Lung (tissue), 12 donors: ENCODE measurements around the gene PRKACB. TPM values are rescaled to one million over a fixed set of nuclear protein-coding genes. Genes with fewer than 3 reads are reported as not detected.

Source experiments
- ATAC-seq: fragments of 200-7000 bp; cut with Tn5 transposase; one replicate; pipeline ENCODE4 v1.9.1; 2020; ENCODE audit warnings: moderate number of reproducible peaks; ENCODE audit not compliant: insufficient read depth, low FRiP score
- DNase-seq, 3 donors: peaks; one replicate each; pipeline ENCODE4 v3.0.0-alpha.2; 2013 to 2017
- H3K27ac ChIP-seq, 2 donors: one replicate each; pipeline ENCODE4 v1.5.1; 2013; ENCODE audit warnings: mild to moderate bottlenecking in 2 of 2, moderate library complexity in 2 of 2, control low read depth in 1 of 2, inconsistent platforms in 1 of 2, low read depth in 1 of 2, low read length in 1 of 2
- H3K27me3 ChIP-seq, 3 donors: one replicate each; pipeline ENCODE4 v1.5.1; 2013; ENCODE audit warnings: low read length in 2 of 3; ENCODE audit not compliant: control insufficient read depth in 3 of 3, insufficient read depth in 3 of 3
- H3K36me3 ChIP-seq, 4 donors: one replicate each; pipeline ENCODE4 v1.5.1; 2013; ENCODE audit warnings: low read length in 4 of 4, mild to moderate bottlenecking in 1 of 4, moderate library complexity in 1 of 4; ENCODE audit not compliant: control insufficient read depth in 4 of 4, insufficient read depth in 4 of 4
- H3K4me1 ChIP-seq, 5 donors: one replicate each; pipeline ENCODE4 v1.5.1; 2013; ENCODE audit warnings: low read length in 5 of 5, mild to moderate bottlenecking in 2 of 5, moderate library complexity in 1 of 5; ENCODE audit not compliant: control insufficient read depth in 5 of 5, insufficient read depth in 5 of 5
- H3K4me3 ChIP-seq: one replicate; pipeline ENCODE4 v1.5.1; 2013; ENCODE audit warnings: mild to moderate bottlenecking, control low read depth, moderate library complexity
- H3K9ac ChIP-seq, 2 donors: one replicate each; pipeline ENCODE4 v1.5.1; 2013; ENCODE audit warnings: low read length in 2 of 2, control low read depth in 1 of 2; ENCODE audit not compliant: insufficient read depth in 1 of 2
- H3K9me3 ChIP-seq, 4 donors: one replicate each; pipeline ENCODE4 v1.5.1; 2013; ENCODE audit warnings: low read length in 3 of 4, mild to moderate bottlenecking in 1 of 4, moderate library complexity in 1 of 4; ENCODE audit not compliant: control insufficient read depth in 4 of 4, insufficient read depth in 3 of 4
- WGBS, 2 donors: extraction: QIAGEN DNeasy Blood & Tissue Kit; methylation state at CpG; one replicate each; pipeline ENCODE4 v1.1.7; 2013; 5-methylcytosine and 5-hydroxymethylcytosine counted together
- polyA plus RNA-seq, 2 donors: library from polyadenylated mRNA; stranded (reverse); fragments of 200-250 nt; gene quantifications; one replicate each; pipeline ENCODE4 v1.2.1, GENCODE V29; 2013
- total RNA-seq, 2 donors: library from RNA; depleted of rRNA in 1 of 2; stranded (reverse); fragments of >200 nt in 1 of 2; gene quantifications; one replicate each; pipeline ENCODE4 v1.2.1, GENCODE V29; 2014 to 2021
- TF ChIP-seq, protein P1 (sequence below): IDR thresholded peaks from 2 replicates; pipeline ENCODE4 v1.5.1; 2012; ENCODE audit warnings: mild to moderate bottlenecking; ENCODE audit errors: control extremely low read depth, extremely low read depth
- donor health status: control.
- donor health status: control.
- donor health status: Bipolar disorder and iron deficiency.
- donor health status: healthy.
- donor health status: DM: yes; HTN: yes; CAD: no.

PRKACB gene
- total and polyA plus RNA-seq, 4 donors = 4.2 to 43.1 (median 11.4) TPM

DNA sequence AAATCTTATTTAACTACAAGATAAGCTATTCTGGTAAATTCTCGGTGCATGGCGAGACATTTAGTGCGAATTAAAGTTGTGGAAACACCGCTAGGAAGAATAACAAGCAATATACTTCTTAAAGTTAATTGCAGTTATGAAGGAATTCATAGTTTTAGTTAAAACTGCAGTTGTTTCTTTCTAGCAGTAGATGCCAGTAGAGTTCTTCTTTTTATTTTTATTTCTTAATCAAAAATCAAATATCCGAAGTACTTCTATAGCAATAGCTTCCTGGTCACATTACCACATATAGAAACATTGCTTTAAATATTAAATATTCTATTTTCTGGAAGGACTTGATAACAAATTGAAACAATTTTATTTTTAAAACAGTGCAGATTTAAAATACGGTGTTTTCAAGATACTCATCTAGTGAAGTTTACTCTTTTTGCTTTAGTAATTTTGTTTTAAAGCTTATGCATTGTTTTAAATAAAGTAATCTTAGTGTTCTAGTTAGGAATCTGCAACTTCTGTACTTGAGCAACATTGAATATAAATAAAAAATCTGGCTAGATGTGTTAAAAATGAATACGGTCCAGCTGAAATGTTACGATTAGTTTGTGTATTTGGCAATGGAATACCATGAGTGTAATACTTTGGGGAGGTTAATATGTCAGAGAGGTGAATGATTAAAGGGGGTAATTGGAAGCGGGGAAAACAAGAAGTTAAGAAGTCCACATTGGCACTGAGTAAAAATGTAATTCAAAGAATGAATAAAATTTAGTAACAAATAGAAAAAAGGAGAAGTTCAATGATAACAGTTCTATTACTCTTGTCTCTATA lies 2.7 kb upstream of the PRKACB start:
- Histone ChIP-seq H3K36me3 (no peaks in the 10 kb centered on the region), H3K9ac (no peak overlapping the region), H3K4me3 (no peak overlapping the region), H3K27ac (no peak overlapping the region), H3K4me1 (peaks cover 0 to 14% (median 0%) of the 10 kb centered on the region in 5 donors), H3K27me3 (peaks cover 0 to 3% (median 0%) of the 10 kb centered on the region in 3 donors), H3K9me3 (peaks cover 0 to 7% (median 0%) of the 10 kb centered on the region in 4 donors)
- 59 to 65% methylated on average over 9 of the region's 9 CpGs for WGBS, 2 donors
- ATAC-seq (no peak), DNase-seq (peak in 2 of 3 donors; percentile 25 to 38)
- TF ChIP-seq, protein P1, sequence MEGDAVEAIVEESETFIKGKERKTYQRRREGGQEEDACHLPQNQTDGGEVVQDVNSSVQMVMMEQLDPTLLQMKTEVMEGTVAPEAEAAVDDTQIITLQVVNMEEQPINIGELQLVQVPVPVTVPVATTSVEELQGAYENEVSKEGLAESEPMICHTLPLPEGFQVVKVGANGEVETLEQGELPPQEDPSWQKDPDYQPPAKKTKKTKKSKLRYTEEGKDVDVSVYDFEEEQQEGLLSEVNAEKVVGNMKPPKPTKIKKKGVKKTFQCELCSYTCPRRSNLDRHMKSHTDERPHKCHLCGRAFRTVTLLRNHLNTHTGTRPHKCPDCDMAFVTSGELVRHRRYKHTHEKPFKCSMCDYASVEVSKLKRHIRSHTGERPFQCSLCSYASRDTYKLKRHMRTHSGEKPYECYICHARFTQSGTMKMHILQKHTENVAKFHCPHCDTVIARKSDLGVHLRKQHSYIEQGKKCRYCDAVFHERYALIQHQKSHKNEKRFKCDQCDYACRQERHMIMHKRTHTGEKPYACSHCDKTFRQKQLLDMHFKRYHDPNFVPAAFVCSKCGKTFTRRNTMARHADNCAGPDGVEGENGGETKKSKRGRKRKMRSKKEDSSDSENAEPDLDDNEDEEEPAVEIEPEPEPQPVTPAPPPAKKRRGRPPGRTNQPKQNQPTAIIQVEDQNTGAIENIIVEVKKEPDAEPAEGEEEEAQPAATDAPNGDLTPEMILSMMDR = peak; percentile 41

DNA sequence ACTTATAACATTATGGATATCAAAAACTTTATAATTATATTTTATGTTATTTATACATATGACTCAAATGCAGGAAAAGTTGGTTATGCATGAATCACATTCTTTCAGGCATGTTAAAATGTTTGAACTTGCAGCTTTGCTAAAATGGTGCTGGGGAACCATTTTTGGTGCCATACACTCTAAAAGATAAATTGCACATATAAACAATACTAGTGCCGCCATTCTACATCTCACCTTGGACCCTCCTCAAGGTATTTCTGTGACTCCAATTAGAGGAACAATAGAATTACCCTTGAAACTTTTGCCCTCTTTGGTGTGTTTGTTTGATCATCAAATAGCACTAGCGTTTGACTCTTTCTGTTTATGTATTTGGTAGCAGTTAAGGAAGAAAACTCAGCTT lies 997 bp downstream of the PRKACB start:
- Histone ChIP-seq H3K27me3 (peaks cover 0 to 3% (median 0%) of the 10 kb centered on the region in 3 donors), H3K27ac (no peak overlapping the region), H3K9me3 (no peaks in the 10 kb centered on the region), H3K9ac (peak overlapping the region in 1 of 2 donors; percentile 30), H3K4me3 (no peak overlapping the region), H3K4me1 (peaks cover 0 to 14% (median 0%) of the 10 kb centered on the region in 5 donors), H3K36me3 (no peaks in the 10 kb centered on the region)
- 26 to 43% methylated on average over 2 of the region's 2 CpGs for WGBS, 2 donors
- ATAC-seq = no peak
- TF ChIP-seq, protein P1 = no peak
- DNase-seq = peak in 1 of 3 donors; percentile 11

DNA sequence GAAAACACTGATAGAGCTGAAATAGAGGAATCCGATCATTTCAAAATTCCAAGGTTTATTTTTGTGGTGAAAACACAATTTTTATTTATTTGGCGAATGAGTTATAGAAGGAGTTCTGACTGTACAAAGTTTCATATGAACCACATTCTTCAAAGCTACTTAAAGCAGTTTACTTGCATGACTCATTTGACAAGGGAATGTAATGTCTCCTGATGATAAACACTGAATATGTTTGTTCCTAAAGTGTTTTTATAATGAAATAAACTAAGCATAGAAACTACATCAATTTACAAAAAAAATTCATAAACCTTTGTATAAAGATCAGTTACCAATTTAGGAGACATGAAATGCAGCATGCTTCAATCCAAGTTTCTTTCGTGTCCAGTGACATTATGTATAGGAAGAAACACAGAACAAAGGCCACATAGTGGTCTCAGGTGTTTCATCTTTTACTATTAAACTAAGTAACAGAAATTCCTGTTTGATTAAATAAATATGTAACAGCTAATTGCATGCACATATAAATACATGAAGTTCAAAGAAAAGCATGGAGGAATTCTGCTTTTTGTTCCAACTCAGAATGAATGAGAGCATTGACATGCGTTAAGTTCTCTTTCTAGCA lies 2.5 kb downstream of the PRKACB start:
- TF ChIP-seq, protein P1 = no peak
- Histone ChIP-seq H3K36me3 (no peaks in the 10 kb centered on the region), H3K9ac (no peak overlapping the region), H3K4me3 (no peak overlapping the region), H3K4me1 (peaks cover 0 to 12% (median 0%) of the 10 kb centered on the region in 5 donors), H3K27ac (no peak overlapping the region), H3K27me3 (peaks cover 0 to 3% (median 0%) of the 10 kb centered on the region in 3 donors), H3K9me3 (no peaks in the 10 kb centered on the region)
- DNase-seq (peak in 1 of 3 donors; percentile 15), ATAC-seq (no peak)
- 38 to 60% methylated on average over 4 of the region's 4 CpGs for WGBS, 2 donors
